ENCODE data around the gene ADAM22.

ADAM22 gene

DNA sequence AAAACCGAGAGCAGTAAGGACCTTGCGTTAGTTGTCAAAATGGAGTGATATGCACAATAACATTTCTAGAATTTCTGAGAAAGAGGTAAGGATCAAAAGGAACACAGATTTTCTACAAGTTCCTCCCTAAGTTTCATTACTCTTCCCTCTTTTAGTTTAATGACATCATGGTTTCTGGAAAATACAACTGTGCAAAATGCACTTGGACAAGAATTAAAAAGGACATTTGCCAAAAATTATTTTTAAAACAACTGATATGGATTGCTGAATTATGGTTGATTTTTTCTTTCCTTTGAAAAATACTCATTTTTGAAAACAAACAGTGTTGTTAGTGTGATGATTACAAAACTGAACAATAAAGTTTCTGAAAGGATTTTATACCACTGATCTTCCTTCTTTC lies 233.7 kb downstream of the ADAM22 start:
- ATAC-seq (no peak), DNase-seq (no peak)

DNA sequence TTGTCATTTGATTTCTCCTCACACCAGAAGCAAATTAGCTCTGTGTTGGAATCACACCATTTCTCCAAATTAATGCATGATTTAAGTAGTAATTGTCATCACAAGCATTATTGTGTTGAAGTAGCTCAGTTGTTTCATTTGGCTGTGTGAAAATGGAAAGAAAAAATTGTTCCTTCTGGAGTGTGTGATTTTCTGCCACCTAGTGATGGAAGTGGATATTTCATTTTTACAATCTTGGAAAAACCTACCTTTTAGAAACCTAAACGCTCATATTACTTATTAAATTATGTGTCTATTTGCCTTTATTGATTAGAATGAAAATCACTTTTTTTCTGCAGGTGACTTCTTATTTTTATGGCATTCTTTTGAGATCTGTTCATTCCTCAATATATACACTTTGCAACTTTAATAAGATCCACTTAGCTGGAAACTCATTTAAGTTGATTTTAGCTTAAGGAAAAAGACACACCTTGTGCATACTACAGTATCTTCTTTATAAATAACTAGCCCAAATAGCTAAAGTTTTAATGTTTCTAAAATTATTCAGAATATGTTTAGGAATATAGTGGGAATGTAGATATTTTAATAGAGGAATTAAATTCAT lies 235.8 kb downstream of the ADAM22 start:
- ATAC-seq (no peak), DNase-seq (no peak)

DNA sequence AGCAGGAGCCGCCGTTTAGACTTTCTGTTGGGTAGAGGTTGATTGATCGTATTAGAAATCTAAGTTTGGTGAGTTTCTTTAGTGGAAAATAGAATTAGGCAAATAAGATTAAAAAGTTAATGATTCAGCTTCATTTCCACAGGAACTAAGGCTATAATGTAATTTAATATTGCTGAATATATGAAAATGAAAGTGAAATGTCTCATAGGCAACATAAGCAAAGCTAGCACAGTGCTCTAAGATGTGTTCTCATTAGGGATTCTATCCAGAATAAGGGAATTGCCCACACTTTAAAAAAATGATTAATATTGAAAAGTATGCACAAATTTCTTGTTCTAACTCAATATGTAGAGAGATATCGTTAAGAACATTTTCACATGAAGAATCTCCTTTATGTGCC lies 238.8 kb downstream of the ADAM22 start:
- ATAC-seq (no peak), DNase-seq (no peak)

DNA sequence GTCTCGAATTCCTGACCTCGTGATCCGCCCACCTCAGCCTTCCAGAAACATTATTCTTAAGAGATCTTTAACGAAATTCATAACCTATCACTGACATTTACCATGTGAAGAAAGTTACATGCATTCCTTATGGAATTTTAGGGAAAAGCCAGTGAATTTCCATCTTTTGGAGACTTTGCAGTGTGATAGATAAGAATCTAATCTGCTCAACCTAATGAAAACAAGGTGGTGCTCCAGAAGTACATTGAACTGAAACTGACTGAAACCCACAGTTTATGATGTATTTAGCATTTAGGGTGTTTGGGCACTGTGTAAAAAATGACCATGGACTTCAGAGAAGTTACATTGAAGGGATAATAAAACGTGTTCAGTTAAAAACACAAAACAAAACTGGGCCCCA lies 242.1 kb downstream of the ADAM22 start:
- no peak for DNase-seq
- ATAC-seq = no peak

DNA sequence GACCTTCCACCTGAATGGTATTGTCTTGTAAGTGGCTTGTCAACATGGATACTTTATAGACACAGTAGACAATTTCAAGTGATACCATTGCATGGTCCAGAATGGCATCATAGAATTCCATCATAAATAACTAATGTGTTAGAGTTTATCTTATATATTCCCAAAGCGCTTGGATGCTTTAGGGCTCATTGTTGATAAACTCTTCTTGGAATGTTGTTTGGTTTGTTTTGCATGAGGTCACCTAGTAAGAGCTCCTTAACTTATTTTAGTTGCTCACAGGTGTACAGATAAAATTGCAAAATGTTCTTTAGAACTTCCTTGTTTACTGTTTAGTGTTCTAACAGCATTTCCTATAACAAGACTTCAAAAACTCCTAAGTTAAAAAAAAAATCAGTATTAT lies 249.0 kb downstream of the ADAM22 start:
- ATAC-seq (no peak), DNase-seq (no peak)

DNA sequence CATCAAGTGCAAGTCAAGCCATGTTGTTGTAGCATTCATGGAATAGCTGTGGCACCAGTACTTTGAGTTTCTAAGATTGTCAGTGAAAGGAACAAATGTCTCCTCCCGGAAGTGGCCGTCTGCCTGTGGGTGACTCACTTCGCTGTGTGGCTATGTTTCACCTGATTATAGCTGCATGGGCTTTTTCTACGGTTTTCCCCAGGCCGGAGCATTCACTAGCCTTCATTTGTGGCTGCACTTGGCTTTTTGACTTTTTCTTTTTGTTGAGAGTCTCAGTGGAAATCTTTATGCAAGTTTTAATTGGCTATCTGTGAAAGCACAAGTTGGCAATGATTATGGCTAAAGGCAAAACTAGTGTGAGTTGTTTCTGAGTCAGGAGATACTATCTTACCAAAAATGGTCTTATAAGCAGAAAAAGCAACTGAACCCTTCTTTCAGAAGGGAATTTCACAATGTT lies 250.8 kb downstream of the ADAM22 start:
- peak; percentile 73 for ATAC-seq

DNA sequence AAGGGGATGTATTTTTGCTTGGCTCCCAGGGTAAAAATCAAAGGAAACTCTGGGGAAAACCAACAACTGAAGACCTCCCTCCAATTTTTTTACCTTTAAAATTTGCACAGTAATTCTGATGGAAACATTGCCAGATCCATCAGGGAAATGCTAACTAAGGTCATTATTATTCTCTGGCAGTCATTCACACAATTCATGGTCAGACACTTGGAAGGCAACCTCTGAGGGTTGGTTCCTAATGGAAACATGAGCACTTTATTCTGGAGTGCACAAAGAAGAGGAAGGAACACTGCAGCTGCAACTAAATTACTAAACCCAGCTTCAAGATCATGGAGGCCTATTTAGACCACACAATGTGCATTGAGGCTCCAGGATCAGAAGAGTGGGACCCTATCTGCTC lies 251.6 kb downstream of the ADAM22 start:
- no peak for ATAC-seq
- DNase-seq = no peak

More for the DNA sequence above, 250.8 kb downstream of the ADAM22 start:
- DNase-seq = peak; percentile 12

DNA sequence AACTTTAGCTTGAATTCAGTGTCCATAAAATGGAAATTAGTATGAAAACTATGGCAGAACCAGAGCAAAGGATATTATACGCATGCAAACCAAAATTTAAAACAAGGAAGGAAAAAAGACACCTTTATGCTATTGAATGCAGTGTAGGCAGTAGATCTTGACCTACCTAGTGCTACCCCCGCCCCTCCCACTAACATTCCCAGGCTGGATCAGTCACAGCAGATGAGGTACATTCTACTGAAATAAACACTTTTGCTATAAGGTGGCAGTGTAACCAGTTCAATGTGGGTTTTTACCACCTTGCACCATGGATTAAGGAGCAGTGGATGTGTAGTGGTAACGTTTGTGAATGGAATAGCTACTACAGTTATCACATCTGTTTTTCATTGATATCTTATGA lies 257.9 kb downstream of the ADAM22 start:
- no peak for ATAC-seq
- DNase-seq = no peak

DNA sequence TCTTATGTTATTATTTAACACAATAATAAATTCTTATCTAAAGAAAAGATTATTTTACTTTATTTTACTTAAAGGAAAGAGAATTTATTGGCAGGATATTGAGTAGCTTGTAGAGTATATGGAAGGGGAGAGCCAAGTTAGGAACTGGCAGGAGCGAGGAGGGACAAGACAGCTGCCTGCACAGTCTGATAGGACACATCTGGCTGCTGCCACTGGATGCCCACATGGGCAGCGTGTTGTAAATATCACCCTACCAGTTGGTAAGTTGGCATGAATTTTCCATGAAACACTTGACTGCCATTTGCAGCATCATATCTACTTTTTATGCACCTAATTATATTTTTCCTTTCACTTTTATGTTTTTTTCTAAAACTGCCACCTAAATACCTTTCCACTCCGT lies 266.2 kb downstream of the ADAM22 start:
- DNase-seq (no peak), ATAC-seq (no peak)

DNA sequence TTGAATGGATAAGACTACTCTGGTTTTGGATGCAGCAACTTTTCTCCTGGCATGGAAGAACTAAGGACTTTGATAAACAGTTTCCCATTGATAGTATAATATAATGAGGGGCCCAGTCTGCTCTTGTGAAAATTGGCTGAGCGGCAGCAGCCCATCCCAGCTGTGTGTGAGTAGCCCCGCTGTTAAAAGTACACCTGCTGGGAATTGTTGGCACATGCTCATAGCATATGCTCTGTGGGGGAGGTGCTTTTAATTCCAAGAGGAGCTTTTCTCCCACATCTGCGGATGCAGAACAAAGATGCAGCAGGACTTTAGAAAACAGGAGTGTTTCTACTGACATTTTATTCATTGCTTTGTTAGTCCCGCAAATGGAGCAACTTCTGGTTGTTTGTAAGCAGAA lies 266.7 kb downstream of the ADAM22 start:
- DNase-seq (no peak), ATAC-seq (no peak)

DNA sequence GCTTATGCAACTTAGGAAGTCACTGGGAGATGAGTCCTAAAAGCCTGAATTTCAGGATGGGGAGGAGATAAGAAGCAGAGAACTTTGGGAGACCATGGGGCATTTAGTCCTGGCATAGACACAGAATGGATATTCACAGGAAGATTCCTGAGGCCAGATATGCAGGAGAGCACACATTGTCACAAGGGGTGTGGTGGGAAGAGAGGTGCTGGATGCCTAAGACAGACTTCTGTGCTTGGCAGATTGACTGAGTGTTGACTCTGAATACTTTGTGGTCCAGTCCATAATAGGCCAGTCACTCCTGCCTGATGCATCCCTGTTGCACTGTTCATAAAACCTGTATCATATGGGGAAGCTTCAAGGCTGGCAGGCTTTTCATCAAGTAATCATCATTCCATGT lies 267.3 kb downstream of the ADAM22 start:
- ATAC-seq (no peak), DNase-seq (no peak)

DNA sequence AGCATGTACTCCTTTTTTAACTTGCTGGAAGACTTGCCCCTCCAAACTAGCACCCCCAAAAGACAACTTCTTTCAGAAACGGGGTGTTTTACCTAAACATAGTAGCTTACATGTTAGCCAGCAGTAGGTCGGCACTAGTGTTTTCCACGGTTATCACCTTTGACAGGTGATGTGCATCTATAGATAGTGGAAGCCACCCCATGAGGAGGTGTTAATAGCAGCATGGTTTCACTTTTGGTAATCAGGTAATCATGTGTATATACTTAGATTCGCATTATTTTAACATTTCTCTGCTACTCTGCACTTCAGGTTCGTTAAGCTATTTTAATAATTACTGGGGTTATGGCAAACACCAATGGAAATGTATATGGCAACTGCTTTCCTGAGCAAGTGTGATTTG lies 268.2 kb downstream of the ADAM22 start:
- DNase-seq = no peak
- ATAC-seq = no peak

DNA sequence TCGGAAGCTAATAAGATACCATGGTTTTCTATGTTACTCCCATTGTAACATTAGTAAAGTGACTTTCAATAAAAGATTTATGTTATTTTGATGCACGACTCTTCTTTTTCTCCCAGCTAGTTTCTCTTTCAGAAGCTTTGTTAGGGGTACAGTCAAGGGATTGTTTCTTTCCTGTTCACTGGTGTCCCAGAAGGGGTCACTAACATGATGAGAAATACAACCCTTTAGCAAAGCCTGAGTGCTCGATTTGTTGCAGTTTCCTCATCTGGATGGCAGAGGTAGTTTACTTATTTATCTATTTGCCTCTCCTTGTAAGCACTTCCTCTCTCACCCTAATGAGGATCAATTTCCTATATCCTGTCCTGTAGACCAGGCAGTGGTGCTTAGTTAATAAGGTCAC lies 268.7 kb downstream of the ADAM22 start:
- DNase-seq (no peak), ATAC-seq (no peak)

DNA sequence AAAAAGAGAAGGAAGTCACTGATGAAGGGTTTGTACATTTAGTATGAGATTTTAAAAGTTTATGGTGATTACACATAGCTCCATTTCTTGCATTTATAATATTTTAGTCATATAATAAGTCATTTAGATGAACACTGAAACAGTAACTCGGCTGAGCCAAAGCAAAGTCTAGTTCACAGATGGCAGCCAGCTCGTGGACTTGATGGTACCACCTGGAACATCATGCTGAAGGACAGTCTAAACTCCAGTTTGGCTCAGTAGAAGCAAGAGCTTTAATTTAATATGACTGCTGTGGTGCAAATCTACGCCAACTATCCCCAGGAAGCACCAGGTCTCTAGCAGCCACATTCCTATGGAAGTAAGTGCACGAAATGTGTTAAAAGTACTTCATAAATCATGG lies 269.4 kb downstream of the ADAM22 start:
- DNase-seq = no peak
- ATAC-seq = no peak

DNA sequence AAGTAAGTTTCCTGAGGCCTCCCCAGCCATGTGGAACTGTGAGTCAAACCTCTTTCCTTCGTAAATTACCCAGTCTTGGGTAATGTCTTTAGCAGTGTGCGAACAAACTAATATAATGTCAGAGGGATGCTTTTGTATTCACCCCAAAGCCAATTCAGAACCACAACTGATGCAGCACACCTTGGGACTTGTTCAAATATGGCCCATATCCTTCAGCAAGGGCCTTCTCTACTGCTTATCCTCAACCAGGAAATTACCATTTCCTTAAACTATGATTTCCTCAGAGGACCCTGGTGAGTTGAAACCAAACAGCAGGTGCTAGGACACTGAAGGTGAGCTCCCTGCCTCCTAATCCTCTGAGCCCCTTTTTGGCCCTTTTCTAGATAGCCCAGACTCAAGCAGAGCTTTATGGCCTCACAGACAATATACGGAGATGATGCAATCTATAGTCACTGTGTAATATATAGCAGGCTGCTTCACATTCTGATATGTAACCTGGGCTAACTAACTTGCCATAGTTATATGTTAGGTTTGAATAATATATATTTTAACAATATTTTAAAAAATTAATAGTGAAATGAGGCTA lies 270.6 kb downstream of the ADAM22 start:
- DNase-seq (no peak), ATAC-seq (no peak)

DNA sequence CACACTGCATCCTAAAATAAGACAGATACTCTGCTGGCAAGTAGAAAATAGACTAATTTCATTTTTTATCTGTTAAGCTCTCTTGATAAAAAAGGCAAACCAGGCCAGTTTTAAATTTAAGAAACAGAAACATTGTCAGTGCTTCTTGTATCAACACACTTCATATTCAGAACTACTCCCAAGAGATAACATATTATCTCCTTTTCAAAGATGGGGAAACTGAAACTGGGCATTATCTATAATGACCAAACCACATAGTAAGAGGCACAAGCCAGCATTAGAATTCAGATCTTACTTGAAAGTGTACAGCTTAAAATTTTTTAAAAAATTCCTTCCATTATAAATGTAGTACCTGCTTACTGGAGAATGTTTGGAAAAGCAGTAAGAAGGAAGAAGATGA lies 271.1 kb downstream of the ADAM22 start:
- ATAC-seq = no peak
- no peak for DNase-seq

DNA sequence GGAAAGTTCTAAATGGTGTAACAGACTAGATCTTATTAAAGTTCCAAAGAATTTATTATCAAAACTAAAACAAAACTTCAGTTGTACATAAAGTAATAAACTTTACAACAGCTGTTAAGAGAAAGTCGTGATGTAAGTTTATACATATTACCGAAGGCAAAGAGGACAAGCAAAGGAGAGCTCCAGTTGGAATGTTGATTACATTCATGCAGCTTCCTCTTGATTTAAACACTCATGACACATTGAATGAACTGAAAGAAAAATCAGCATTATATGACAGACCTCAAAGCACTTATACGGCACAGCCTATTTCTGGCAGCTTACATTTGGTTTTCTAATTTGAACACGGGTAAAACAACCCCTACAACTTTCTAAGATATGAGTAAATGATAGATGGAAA lies 272.2 kb downstream of the ADAM22 start:
- DNase-seq (no peak), ATAC-seq (no peak)

DNA sequence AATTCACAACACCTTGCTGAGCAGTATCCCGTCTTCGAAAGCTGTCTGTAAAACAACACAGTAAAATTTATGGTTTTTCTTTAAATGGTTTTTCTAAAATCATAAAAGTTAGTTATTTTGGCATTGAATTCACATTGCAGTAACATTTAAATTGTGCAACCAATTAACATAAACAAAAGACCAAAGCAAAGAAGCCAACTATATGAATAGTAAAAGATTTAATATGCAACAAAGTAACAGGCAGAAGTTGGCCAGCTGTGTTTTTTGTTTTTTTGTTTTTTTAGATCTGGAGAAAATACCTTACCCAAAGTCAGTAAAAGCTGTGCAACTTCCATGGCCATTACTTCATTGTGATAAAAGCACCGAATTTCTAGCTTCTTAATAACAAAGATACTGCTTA lies 274.5 kb downstream of the ADAM22 start:
- DNase-seq = no peak
- no peak for ATAC-seq

DNA sequence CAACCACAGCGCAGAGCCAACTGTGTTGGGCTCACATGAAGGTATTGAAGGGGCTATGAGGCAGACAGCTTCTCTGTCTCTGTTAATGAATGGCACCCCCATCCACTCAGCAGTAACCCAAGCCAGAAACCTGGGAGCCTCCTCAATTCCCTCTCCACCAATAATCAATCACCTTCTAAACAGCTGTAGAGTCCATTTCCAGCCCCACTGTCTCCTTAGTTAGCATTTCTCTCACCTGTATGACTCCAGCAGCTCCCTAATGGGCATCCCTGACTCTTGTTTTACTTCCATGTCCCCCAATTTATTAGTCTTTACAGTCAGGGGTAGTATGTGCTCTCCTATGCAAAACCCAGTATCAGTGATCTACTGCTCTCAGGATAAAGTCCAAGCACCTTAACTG lies 278.9 kb downstream of the ADAM22 start:
- ATAC-seq = no peak
- no peak for DNase-seq

DNA sequence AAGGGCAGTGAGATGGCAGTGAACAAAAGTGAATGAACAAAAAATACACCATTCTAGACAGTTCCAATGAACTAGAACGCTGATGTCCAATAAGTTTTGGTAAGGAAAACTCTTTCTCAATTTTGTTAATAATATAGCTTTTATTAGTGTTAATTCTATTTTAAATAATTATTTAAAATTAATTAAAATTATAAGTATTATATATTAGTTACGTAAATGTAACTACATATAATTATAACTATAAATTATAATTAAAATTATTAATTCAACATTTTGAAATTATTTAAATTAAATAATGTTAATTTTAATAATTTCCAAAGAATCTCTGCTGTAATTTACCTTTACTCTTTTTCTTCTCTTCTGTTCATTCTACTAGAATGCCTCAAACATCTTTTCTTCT lies 280.4 kb downstream of the ADAM22 start:
- ATAC-seq (no peak), DNase-seq (no peak)

DNA sequence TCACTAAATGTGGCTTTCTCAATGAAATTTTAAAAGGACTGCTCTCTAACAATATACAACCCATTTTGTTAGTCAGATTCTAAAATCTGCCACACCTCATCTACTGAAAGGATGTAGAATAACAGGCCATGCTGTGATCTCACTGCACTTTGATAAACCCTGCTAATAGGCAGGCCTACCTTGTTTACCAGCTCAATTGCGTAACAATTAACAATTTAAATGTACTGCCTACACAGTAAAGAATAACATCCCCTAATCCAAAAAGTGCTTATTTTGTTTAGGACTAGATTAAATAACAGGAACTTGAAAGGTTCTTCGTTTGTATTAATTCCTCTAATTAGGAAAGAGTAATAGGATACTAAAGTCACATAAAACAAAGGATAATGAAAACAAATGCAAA lies 281.2 kb downstream of the ADAM22 start:
- no peak for ATAC-seq
- DNase-seq = no peak

DNA sequence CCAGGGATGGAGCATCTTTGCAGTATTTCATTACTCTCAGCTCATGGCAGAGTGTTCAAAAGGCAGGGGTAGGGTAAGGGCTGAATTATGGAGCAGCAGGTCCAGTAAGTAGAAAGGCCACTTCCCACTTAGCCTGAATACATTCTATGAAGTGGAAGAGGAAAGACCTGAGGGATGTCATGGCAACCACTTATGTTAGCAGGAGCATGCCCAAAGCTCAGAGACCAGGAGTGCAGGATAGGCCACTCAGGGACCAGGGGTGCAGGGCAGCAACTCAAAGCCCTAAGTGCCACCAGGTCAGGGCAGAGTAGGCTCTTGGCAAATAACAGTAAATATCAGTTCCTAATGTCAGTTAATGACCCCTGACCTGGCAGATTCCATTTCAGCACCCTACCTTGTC lies 282.2 kb downstream of the ADAM22 start:
- no peak for ATAC-seq
- DNase-seq = no peak

DNA sequence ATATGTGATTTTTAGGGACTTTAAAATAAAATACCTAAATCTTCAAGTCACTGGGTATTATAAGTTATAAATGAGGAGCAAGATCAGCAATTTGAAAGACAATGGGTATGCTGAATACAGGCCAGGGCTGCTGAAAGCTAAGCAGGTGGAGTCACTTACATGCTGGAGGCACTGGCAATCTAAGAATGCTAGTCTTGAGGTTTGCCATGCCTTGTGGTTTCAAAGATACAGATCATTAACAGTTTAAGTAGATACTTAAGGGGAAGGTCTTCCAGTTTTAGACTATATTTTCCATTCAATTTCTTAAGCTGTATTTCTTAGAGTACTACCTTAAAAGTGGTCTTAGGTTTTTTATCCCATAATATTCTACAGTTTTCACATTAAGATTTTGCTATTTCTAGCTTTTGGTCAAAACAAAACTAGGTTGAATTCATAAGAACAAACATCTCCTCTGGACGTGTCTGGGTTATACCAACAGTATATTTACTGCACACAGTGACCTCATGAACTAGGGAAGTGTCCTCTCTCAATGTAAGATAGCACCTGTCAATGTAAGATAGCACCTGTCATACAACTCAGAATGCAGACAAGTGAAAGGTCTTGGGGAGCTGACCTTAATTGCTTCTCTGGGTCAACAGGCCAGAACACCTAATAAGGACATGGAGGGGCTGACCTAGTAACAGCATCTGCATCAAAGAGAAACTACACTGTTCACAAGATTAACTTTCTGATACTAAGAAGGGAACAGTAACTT lies 283.8 kb downstream of the ADAM22 start:
- peak; percentile 4 for ATAC-seq
- DNase-seq = no peak

DNA sequence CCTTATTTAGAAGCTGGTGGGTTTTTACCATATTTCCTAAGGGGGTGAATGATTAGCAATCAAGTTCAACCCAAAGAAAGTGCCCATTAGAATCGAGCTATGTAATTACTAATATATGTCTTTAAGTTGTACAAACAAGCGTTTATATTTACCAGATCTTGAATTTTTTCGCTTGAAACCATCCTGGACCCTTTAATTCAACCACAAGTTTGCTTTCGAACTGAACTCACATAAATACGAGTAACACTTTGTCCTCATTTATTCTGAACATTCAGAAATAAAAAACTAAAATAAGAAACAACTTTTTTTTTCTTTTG lies 284.3 kb downstream of the ADAM22 start:
- DNase-seq (no peak), ATAC-seq (no peak)
